Measurements from ENCODE around the gene PTGES2. TPM values are rescaled to one million over a fixed set of nuclear protein-coding genes. Genes with fewer than 3 reads are reported as not detected.
A peak's percentile ranks its signal among the peaks of the same experiment; 100 is the strongest.
"Not testable (repeated sequence)": the region's sequence is repeated elsewhere in the genome, so short reads cannot be mapped to it uniquely, and the experiment has no call there.

PTGES2 gene
- total RNA-seq, 2 experiments from 2014 or later: 68.1 to 76.3 TPM

- H3K4me2 ChIP-seq (ENCODE audit: low read length); BruUV-seq (replicated peaks); H3K9me2 ChIP-seq (ENCODE audit: insufficient read depth, low read length); H3K4me3 ChIP-seq (ENCODE audit: low read depth, low read length, poor library complexity, severe bottlenecking); H3K36me3 ChIP-seq (ENCODE audit: insufficient read depth, low read length); POLR2A ChIA-PET; H2AFZ ChIP-seq (ENCODE audit: low read length); CTCF ChIA-PET (ENCODE audit: unreplicated experiment); H3K9me3 ChIP-seq (ENCODE audit: low read length); DNase-seq (ENCODE audit: low spot score); H3K27ac ChIP-seq (ENCODE audit: low read depth, low read length, poor library complexity, severe bottlenecking): not testable (repeated sequence)
- intact Hi-C loops (cut with micrococcal nuclease; ENCODE audit: unreplicated experiment): loop anchor here (5.0 kb wide), 1 partner anchor 62 kb away; the partner anchor contains the start of gene CIZ1
- Histone ChIP-seq H4K20me1 (ENCODE audit: insufficient read depth, low read length) (0 out of 2 replicates have a peak, but pooled peaks cover 11% of the 10 kb centered on the region), H3K79me2 (ENCODE audit: insufficient read depth, low read depth, low read length) (peaks cover 24% of the 10 kb centered on the region), H3K4me1 (ENCODE audit: insufficient read depth, low read length, poor library complexity, severe bottlenecking) (peaks cover 22% of the 10 kb centered on the region)
- peak; percentile 51; the same call in 1 of the 2 replicates for TF ChIP-seq CTCF (conservative IDR thresholded peaks at IDR 0.05; ENCODE audit: low read length)
Measured at GRCh38 chr9:128129976-128130590, 2.6 kb upstream of the PTGES2 start.

GRCh38 chr9:128128836-128129590 lies 1.5 kb upstream of the PTGES2 start:
- no peak for TF ChIP-seq CTCF (conservative IDR thresholded peaks at IDR 0.05; ENCODE audit: low read length)
- TF ChIP-seq EZH2phosphoT487 (IDR thresholded peaks at IDR 0.05; ENCODE audit: borderline replicate concordance, low read depth, low read length): no peak
- H4K20me1 ChIP-seq (ENCODE audit: insufficient read depth, low read length): 0 out of 2 replicates have a peak, but pooled peaks cover 12% of the 10 kb centered on the region
- H3K36me3 ChIP-seq (ENCODE audit: insufficient read depth, low read length): peaks cover 17% of the 10 kb centered on the region
- no peak for DNase-seq (ENCODE audit: low spot score)
- peak overlapping the region; percentile 85 for H3K27ac ChIP-seq (ENCODE audit: low read depth, low read length, poor library complexity, severe bottlenecking)
- H3K79me2 ChIP-seq (ENCODE audit: insufficient read depth, low read depth, low read length): peaks cover 24% of the 10 kb centered on the region
- H3K9me2 ChIP-seq (ENCODE audit: insufficient read depth, low read length): no peaks in the 10 kb centered on the region
- no TSS peak for BruUV-seq (replicated peaks)
- ChIA-PET CTCF (ENCODE audit: unreplicated experiment) (interaction anchor here (1.6 kb wide), 1 partner anchor 11 kb away, joined by 7 read pairs; no protein-coding TSS in a partner anchor), POLR2A (interaction anchor here (0.6 to 0.8 kb wide), 4 partner anchors 29 to 108 kb away, joined by 3 to 5 read pairs (median 3); no protein-coding TSS in a partner anchor)
- intact Hi-C loops (cut with micrococcal nuclease; ENCODE audit: unreplicated experiment): loop anchor here (1.0 to 5.0 kb wide), 2 partner anchors 31 to 63 kb away; partner anchors contain the start of genes BBLN and CIZ1
- peaks cover 26% of the 10 kb centered on the region for H3K4me1 ChIP-seq (ENCODE audit: insufficient read depth, low read length, poor library complexity, severe bottlenecking)
- H3K9me3 ChIP-seq (ENCODE audit: low read length): no peaks in the 10 kb centered on the region
- H3K4me3 ChIP-seq (ENCODE audit: low read depth, low read length, poor library complexity, severe bottlenecking): peak overlapping the region; percentile 84
- peak overlapping the region; percentile 95 for H3K4me2 ChIP-seq (ENCODE audit: low read length)
- peak overlapping the region; percentile 87 for H2AFZ ChIP-seq (ENCODE audit: low read length)
